Body of pancreas (tissue), 4 donors: ENCODE data around the gene NSMCE1.

Experiments
- CTCF ChIP-seq, 7 experiments: fragments of 450-650 bp in 4 of 7; fragments of 200-600 bp in 3 of 7; sonication (generic) in 3 of 7; IDR thresholded peaks; one replicate each; pipeline ENCODE4 v1.5.1; 2016 to 2019; ENCODE audit warnings: antibody characterized with exemption in 7 of 7
- POLR2A ChIP-seq, 3 donors: fragments of 450-650 bp; IDR thresholded peaks; one replicate each; pipeline ENCODE4 v1.6.1; 2016; ENCODE audit warnings: antibody characterized with exemption in 3 of 3, mild to moderate bottlenecking in 2 of 3

DNA sequence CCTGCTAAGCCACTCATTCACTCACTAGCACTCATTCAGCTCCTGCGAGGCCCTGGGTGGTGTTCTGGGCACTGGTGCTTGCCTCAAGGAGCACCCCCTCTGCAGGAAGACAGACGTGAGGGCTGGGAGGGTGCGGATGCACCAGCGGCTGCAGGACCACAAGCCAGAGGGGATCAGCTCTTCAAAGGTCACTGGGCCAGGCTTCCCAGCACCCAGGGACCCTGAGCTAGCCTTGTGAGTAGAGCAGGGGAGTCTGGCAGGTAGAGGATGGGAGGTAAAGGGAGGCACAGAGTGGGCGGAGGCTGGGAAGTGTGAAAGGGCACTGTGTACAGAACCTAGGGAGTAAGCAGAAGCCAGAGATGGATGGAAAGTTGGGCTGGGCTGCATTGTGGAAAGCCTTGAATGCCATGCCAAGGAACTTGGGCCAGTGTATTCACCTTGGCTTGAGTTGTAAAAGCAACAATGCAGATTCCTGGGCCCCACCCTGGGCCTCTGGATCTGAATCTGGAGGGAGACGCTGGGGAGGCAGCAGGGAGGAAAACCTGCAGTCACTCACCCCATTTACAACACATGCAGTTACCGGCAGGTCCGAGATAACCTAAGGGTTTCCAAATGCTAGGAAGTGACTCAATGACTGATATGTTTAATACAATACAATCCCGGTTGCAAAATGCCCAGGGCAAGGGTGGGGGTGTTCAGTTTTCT lies 46.9 kb upstream of the NSMCE1 start:
- TF ChIP-seq CTCF (IDR thresholded peaks at IDR 0.05) (no peak), POLR2A (IDR thresholded peaks at IDR 0.05) (peak in 2 of 3 donors; percentile 1 to 34)
